HAP-1 (cell line): ENCODE results near the gene TDRKH.

Source experiments
- DNase-seq, 2 experiments: peaks; one replicate each; pipeline ENCODE4 v3.0.0-alpha.2; 2016 to 2020; ENCODE audit warnings: low spot score in 2 of 2
- H3K27me3 ChIP-seq: fragments of 250-450 bp; sonication (Bioruptor Pico); 2 replicates; pipeline ENCODE4 v1.5.1; 2020; ENCODE audit warnings: low read depth, mild to moderate bottlenecking, moderate library complexity
- H3K36me3 ChIP-seq: fragments of 250-450 bp; sonication (Bioruptor Pico); replicated peaks from 2 replicates; pipeline ENCODE4 v1.5.1; 2020; ENCODE audit warnings: mild to moderate bottlenecking
- H3K4me1 ChIP-seq: fragments of 250-450 bp; sonication (Bioruptor Pico); 2 replicates; pipeline ENCODE4 v1.5.1; 2020; ENCODE audit warnings: mild to moderate bottlenecking
- H3K4me3 ChIP-seq: fragments of 250-450 bp; sonication (Bioruptor Pico); 2 replicates; pipeline ENCODE4 v1.5.1; 2020; ENCODE audit warnings: mild to moderate bottlenecking, moderate library complexity
- H3K9me3 ChIP-seq: fragments of 250-450 bp; sonication (Bioruptor Pico); 2 replicates; pipeline ENCODE4 v1.5.1; 2020; ENCODE audit warnings: mild to moderate bottlenecking, moderate library complexity
- in situ Hi-C: fragments of 300-500 bp; cut with MboI; formaldehyde crosslinking; loops from 3 replicates; pipeline ENCODE4 v1.14.3; 2020; ENCODE audit warnings: low sequenced_read_pairs, inconsistent platforms, mixed read lengths

The TDRKH gene, protein sequence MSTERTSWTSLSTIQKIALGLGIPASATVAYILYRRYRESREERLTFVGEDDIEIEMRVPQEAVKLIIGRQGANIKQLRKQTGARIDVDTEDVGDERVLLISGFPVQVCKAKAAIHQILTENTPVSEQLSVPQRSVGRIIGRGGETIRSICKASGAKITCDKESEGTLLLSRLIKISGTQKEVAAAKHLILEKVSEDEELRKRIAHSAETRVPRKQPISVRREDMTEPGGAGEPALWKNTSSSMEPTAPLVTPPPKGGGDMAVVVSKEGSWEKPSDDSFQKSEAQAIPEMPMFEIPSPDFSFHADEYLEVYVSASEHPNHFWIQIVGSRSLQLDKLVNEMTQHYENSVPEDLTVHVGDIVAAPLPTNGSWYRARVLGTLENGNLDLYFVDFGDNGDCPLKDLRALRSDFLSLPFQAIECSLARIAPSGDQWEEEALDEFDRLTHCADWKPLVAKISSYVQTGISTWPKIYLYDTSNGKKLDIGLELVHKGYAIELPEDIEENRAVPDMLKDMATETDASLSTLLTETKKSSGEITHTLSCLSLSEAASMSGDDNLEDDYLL

DNA sequence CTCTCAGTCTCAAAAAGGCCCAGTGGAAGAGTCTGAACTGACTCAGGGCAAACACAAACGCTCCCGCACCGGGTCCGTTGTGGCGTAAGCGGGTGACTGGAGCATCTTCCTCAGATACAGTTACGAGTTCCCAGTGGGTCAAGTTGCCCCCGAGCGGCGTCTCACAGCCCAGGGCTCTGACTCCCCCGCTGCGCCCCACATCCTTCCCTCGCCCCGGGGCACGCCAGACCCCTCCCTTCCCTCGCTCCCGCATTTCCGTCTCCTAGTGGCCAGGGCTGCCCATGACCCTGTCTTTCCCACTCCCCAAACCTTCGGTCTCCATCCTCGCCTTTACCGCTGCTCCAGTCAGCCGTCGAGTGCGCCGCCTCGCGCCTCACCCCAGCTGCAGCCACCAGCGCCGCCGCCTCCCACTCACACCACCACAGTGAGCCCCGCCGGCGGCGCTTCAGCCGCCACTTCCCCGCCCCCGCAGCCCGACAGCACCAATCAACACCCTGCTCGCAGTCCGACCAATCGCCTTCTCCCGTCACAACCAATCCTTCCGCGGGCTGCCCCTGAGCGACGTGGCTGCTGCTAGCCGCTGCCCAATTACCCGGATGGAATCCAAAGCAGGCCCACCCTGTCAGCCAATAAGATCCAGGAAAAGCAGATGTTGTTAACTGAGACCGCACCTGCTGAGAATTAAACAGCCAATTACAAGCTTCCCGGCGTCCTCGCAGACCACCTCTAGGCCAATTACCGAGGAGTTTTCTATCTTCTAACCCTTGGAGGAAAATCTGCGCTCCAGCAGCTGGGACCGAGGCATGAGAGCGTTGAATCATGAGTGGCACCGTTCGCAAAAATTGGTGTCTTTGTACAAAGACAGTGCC lies at the start of gene TDRKH:
TDRKH (minus strand) TSS at position 430 of the 869 bp plus-strand sequence. CDS start 7,478 bp downstream, outside the sequence.
- in situ Hi-C loops = no loop called here
- Histone ChIP-seq H3K9me3 (no peaks in the 10 kb centered on the region), H3K36me3 (no peaks in the 10 kb centered on the region), H3K4me1 (peaks cover 16% of the 10 kb centered on the region), H3K27me3 (no peaks in the 10 kb centered on the region), H3K4me3 (peak within 1 kb of the TSS; percentile 66)
- peak; percentile 99 for DNase-seq

DNA sequence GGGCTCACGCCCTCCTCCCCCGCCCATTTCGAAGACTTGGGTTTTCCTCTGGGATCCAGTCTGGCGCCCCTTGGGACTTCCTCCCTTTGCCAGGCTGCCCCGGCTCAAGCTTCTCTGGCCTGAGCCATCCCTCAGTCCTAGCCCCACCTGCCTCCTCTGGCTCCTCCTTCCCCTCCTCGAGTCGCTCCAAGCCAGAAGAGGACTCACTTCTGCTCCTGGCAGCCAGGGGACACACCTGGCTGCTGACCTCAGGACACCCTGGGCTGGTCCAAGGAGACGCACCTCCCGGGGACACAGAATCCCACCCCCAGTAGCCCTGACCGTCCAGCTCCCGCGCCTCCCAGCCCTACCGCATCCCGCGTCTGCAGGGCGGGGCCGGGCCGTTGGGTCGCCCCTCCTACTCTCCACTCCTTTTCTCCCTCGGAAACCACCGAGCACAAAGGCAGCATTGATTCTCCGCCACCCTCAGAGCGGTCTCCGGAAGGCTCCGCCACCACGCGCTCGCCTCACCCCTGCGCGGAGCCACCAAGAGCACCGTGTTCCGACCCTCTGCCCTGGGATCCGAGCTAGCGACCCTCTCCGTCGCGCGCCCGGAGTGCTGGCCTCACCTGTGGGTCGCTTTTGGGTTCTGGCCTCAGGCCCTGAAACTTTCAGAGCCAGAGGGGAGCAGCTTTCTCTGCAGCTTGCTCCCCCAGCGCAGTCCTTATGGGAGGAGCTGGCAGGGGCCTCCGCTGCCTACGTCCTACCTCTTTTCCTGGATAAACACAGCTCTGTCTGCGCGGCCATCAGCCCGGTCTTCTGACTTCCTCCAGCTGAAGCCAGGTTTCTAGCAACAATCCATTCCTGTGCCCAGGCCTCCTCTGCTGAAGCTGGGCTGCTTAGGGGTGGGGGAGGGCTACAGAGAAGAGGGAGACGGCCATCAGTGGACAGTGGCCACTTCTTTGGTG lies 49.4 kb upstream of the TDRKH start, which contains the start of gene C2CD4D:
C2CD4D (minus strand) TSS at position 364 of the 947 bp plus-strand sequence. CDS start 831 bp downstream, outside the sequence.
- DNase-seq = no peak
- in situ Hi-C loops = no loop called here
- Histone ChIP-seq H3K4me1 (no peaks in the 10 kb centered on the region), H3K9me3 (no peaks in the 10 kb centered on the region; the same call in 1 of the 2 replicates), H3K4me3 (no peak within 1 kb of the TSS), H3K36me3 (no peaks in the 10 kb centered on the region), H3K27me3 (no peaks in the 10 kb centered on the region)

DNA sequence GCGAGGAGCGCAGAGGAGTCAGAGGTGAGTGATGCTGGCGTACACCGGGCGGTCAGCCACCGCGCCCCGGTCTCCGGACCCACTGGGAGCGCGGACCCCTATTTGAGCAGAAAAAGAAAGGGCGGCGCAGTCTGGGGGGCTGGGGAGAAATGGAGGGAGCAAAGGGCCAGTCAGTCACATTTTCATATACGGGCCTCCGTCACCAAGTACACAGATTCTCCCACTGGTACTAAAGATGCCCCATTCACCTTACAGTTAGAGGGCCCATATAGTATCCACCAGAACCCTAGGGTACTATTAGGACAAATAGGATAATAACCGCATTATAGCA lies 48.7 kb upstream of the TDRKH start:
- H3K4me1 ChIP-seq = no peaks in the 10 kb centered on the region
- H3K27me3 ChIP-seq = no peaks in the 10 kb centered on the region
- in situ Hi-C loops = no loop called here
- no peak for DNase-seq
- no peaks in the 10 kb centered on the region; the same call in 1 of the 2 replicates for H3K9me3 ChIP-seq
- H3K4me3 ChIP-seq = no peak overlapping the region
- no peaks in the 10 kb centered on the region for H3K36me3 ChIP-seq

DNA sequence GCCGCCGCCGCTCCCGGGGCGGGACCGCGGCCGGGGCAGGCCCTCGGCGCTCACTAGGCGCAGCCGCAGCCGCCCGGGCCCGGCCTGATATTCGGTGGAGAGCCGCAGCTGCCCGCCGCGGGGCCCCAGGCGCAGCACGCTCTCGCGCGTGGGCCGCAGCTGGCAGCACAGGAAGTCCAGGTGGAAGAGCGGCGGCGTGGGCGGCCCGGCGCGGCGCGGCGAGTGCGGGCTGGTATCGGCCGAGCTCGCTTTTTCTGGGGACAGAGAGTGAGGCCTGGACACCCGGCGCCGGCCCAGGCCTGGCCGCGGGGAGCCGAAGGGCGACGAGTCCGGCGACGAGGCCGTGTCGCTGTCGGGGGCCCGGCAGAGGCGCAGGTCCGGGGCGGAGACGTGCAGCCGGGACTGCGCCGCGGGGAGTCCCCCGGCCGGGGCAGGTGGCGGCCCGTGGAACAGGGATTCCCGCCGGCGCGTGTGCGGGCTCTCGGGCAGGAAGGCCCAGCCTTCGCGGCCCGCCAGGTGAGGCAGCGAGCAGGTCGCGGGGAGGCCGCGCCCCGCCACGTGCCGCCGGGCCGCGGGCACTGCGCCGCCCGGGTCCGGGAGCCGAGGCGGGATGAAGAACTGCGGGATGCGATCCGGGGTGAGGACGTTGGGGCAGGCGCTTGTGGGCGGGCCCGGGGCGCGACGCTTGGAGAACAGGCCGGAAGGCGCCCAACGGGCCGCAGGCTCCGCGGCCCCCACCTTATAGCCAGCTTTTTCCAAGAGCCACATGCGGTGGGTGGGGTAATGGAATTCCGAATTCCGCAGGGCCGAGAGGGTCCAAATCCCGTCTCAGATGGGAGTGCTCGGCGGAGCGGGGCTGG lies 48.2 kb upstream of the TDRKH start:
- Histone ChIP-seq H3K4me3 (no peak overlapping the region), H3K4me1 (no peaks in the 10 kb centered on the region), H3K9me3 (no peaks in the 10 kb centered on the region; the same call in 1 of the 2 replicates), H3K27me3 (no peaks in the 10 kb centered on the region), H3K36me3 (no peaks in the 10 kb centered on the region)
- in situ Hi-C loops = no loop called here
- DNase-seq = no peak

DNA sequence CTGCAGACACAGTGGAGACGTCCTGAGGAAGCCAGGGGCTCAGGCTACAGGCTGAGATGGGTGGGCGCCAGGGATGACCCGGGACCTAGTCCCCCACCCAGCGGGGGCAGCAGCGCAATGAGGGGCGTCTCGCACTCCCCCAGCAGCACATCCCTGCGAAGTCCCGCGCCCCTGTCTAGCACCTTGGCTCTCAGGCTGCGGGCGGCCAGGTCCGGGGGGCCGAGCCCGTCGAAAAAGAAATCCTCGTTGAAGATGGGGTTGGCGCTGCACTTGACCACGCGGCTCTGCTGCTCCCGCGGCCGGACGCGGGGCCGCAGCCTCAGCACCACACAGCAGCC lies 47.6 kb upstream of the TDRKH start:
- Histone ChIP-seq H3K4me1 (no peaks in the 10 kb centered on the region), H3K36me3 (no peaks in the 10 kb centered on the region), H3K27me3 (no peaks in the 10 kb centered on the region), H3K4me3 (no peak overlapping the region), H3K9me3 (no peaks in the 10 kb centered on the region; the same call in 1 of the 2 replicates)
- in situ Hi-C loops = no loop called here
- DNase-seq = no peak

DNA sequence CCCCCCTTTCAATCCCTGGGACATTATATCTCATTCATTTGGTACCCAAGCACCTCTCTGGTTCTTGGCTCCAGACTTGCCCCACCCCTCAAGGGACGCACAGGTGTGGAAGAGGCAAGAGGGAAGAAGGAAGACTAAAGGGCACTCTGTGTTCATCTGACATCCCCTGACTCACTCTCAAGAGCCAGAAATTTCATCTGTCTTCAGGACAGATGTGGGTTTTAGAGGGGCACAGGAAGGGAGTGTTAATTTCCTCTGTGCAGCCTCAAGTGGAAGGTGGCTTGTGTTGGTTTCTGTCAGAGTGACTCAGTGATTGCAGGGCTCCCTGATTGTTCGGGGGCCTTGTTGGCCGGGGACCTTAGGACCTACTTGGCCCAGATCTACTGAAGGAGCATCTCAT lies 46.9 kb upstream of the TDRKH start:
- no peaks in the 10 kb centered on the region; the same call in 1 of the 2 replicates for H3K9me3 ChIP-seq
- H3K27me3 ChIP-seq = no peaks in the 10 kb centered on the region
- H3K4me3 ChIP-seq = no peak overlapping the region
- no peaks in the 10 kb centered on the region for H3K36me3 ChIP-seq
- no peaks in the 10 kb centered on the region for H3K4me1 ChIP-seq
- DNase-seq = no peak
- in situ Hi-C loops = no loop called here

DNA sequence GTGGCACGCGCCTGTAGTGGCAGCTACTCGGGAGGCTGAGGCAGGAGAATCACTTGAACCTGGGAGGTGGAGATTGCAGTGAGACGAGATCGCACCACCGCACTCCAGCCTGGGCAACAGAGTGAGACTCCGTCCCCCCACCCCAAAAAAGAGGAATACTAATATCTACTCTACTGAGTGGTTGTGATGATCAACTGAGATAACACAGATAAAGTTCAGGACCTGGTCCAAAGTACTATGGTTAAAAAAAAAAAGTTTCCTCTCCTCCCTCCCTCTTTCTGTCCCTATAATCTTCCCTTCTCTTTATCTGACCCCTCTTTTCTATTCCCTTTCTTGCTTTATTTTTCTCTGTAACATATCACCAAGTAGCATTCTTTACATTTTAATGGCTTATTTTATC lies 45.3 kb upstream of the TDRKH start:
- DNase-seq = no peak
- Histone ChIP-seq H3K36me3 (no peaks in the 10 kb centered on the region), H3K4me1 (no peaks in the 10 kb centered on the region), H3K9me3 (no peaks in the 10 kb centered on the region; the same call in 1 of the 2 replicates), H3K4me3 (no peak overlapping the region), H3K27me3 (no peaks in the 10 kb centered on the region)
- in situ Hi-C loops = no loop called here

DNA sequence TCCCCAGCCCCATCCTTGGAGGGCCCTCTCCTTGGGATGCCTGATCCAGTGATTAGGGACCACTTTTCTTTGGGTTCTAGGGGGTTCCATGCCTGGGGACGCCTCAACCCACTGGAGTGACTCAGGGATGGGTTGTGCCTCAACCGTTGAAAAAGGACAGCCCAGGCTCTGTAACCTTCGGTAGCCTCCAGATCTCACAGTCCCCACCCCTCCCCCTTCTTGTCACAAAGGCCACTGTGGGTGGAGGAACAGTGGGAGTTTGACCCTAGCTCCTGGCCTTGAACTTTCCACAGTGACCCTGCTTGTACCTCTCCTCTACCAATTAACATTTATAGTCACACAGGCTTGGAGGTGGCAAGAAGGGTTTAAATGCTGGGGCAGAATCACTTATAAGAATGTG lies 43.9 kb upstream of the TDRKH start:
- H3K27me3 ChIP-seq = no peaks in the 10 kb centered on the region
- in situ Hi-C loops = no loop called here
- H3K4me1 ChIP-seq = no peaks in the 10 kb centered on the region
- no peaks in the 10 kb centered on the region for H3K36me3 ChIP-seq
- no peak for DNase-seq
- H3K9me3 ChIP-seq = no peaks in the 10 kb centered on the region
- H3K4me3 ChIP-seq = no peak overlapping the region

DNA sequence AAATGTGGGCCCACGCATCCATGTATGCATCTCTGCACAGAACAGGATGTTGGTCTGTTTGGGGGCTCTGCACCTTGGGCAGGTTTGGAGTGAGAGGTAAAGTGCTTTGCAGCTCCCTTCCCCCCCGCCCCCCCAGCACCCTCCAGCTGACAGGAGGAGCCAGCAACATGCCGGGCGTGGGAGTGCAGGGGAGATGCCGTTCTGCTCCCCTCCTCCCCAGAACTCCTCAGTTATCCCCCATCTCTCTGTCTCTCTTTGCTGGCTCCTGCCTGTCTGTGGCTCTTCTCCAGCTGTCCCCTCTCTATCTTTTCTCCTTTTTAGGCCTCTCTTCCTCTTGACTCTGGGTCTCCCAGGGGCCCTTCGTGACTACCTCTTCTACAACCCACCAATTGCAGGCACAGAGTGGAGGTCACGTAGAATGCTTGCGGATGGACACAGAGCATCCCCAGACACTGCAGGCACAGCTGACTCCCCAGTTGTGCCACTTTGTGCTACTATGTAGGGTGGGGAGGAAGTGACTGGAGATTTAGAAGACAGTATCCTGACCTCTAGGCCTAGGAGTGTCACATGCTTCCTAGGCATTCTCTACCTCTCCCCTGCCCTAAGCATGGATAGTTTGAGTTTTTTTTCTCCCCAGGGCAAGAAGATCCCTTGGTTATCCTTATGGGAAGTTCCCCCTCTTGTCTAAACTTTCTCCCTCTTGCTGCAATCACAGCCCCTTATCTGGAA lies 43.0 kb upstream of the TDRKH start:
- no peak for DNase-seq
- no peak overlapping the region for H3K4me3 ChIP-seq
- H3K9me3 ChIP-seq = no peaks in the 10 kb centered on the region
- in situ Hi-C loops = no loop called here
- H3K36me3 ChIP-seq = no peaks in the 10 kb centered on the region
- H3K4me1 ChIP-seq = no peaks in the 10 kb centered on the region
- no peaks in the 10 kb centered on the region for H3K27me3 ChIP-seq

DNA sequence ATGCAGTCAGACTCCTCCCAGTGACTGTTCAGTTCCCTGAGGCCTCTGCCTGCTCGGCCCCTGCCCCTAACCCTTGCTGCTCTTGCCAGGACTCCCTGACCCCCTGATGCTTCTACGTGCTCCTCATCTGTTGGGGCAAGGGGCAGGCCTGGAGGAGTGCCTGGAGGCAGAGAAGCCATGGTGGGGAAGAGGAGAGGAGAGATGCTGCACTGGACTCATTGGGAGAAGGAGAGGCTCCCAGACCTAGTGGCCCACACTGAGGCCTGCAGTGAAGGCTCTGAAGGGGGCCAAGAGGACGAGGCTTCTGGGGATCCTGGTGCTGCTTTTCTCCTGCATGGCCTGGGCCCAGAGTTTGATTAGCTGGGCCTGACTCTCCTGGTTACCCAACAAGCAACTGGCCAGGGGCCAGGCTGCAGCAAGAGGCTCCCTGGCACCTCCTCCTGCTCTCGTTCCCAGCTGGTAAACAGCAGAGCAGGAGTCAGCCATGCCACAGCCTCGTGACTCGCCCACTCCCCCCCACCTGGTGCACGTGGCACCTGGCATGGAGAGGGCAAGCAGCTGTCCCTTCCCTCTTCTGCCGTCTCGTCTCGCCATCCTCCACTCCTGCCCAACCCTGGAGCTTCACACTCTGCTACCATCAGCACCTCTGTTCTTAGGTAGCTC lies 42.1 kb upstream of the TDRKH start:
- no peak for DNase-seq
- Histone ChIP-seq H3K4me3 (no peak overlapping the region), H3K9me3 (no peaks in the 10 kb centered on the region), H3K36me3 (no peaks in the 10 kb centered on the region), H3K4me1 (no peaks in the 10 kb centered on the region), H3K27me3 (no peaks in the 10 kb centered on the region)
- in situ Hi-C loops = no loop called here

DNA sequence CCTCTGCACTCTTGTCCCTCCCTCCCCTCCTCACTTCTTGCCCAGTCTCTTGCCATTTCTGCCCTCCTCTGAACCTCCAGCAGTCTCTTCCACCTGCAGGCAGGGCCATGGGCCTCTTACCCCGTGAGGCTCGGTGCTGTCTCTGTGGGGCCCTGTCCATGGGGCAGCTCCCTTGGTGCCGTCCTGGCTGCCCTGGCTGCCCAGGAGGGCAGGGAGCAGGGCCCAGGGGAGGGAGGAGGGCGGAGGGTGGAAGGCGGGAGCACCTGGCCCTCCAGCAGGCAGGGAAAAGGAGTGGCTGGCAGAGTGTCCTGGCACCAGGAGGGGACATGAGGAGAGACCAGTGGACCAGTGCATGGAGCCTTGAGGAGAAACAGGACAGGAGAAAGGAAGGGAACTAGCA lies 41.3 kb upstream of the TDRKH start, which contains the start of gene RORC:
RORC (minus strand) TSS at position 198 of the 400 bp plus-strand sequence; CDS start at position 160, 38 bp downstream.
- Histone ChIP-seq H3K4me3 (no peak within 1 kb of the TSS), H3K36me3 (no peaks in the 10 kb centered on the region), H3K9me3 (no peaks in the 10 kb centered on the region), H3K27me3 (no peaks in the 10 kb centered on the region), H3K4me1 (no peaks in the 10 kb centered on the region)
- DNase-seq = no peak
- in situ Hi-C loops = no loop called here
